GM12872 (cell line): ENCODE data around the gene CCDC146.

Experiments used
- TF ChIP-seq, protein P1 (sequence below): IDR thresholded peaks from 3 replicates; pipeline ENCODE4 v1.5.1; 2011; ENCODE audit warnings: low read depth, mild to moderate bottlenecking, low read length, moderate library complexity; ENCODE audit not compliant: insufficient read depth

CCDC146 gene

DNA sequence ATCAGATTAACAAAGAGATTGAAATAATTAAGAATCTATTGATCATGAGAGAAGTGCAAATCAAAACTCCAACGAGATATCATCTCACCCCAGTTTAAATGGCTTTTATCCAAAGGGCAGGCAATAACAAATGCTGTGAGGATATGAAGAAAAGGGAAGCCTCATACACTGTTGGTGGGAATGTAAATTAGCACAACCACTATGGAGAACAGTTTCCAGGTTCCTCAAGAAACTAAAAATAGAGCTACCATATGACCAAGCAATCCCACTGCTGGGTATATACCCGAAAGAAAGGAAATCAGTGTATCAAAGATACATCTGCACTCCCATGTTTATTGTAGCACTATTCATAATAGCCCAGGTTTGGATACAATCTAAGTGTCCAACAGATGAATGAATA lies 63.5 kb downstream of the CCDC146 start:
- TF ChIP-seq, protein P1, sequence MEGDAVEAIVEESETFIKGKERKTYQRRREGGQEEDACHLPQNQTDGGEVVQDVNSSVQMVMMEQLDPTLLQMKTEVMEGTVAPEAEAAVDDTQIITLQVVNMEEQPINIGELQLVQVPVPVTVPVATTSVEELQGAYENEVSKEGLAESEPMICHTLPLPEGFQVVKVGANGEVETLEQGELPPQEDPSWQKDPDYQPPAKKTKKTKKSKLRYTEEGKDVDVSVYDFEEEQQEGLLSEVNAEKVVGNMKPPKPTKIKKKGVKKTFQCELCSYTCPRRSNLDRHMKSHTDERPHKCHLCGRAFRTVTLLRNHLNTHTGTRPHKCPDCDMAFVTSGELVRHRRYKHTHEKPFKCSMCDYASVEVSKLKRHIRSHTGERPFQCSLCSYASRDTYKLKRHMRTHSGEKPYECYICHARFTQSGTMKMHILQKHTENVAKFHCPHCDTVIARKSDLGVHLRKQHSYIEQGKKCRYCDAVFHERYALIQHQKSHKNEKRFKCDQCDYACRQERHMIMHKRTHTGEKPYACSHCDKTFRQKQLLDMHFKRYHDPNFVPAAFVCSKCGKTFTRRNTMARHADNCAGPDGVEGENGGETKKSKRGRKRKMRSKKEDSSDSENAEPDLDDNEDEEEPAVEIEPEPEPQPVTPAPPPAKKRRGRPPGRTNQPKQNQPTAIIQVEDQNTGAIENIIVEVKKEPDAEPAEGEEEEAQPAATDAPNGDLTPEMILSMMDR, result no peak

DNA sequence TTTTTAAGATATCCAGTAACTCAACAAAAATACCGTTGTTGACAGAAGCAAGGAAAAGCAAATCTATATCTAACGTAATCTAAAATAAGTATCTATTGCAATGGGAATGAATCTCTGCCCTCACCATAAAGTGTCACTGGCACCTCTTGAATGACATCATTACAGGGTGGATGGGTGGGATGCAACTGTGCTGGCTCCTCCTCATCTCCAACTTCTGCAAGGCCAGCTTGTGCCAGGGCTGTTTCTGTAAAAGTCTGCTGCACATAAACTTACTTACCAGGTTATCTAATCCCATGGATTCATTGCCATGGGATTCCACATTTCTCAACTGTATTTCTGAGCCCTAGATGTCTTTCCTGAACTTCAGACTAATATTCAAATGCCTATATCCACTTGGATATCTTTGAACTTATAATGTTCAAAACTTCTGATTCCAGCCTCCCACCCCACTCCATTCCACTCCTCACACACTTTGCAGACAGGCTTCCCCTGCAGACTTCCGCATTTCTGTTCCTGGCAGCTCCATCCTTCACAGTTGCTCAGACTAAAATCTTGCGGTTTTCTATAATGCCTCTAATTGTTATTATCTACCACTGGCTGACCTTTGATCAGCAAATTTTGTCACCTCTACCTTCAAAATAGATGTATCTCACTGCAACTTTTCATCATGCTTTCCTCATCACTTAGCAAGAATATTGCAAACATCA lies 66.5 kb downstream of the CCDC146 start:
- TF ChIP-seq, protein P1, result no peak

DNA sequence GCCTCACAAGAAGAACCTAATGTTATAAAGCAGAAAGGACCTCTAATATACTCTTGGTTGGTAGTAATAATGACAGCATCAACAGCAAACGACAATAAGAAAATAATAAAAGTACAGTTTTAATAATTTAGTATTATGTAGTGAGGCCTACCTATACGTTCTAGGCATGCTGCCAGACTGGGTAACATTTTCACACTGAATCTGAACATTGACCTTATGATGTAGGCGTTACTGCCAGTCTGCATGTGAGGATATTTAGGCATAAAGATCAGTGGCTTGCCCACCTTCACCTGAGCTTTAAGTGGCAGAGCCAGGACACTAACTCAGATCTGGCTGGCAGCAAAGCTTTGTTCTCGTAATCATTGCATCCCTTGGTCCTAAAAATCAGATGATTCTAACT lies 74.7 kb downstream of the CCDC146 start:
- TF ChIP-seq, protein P1, result no peak

DNA sequence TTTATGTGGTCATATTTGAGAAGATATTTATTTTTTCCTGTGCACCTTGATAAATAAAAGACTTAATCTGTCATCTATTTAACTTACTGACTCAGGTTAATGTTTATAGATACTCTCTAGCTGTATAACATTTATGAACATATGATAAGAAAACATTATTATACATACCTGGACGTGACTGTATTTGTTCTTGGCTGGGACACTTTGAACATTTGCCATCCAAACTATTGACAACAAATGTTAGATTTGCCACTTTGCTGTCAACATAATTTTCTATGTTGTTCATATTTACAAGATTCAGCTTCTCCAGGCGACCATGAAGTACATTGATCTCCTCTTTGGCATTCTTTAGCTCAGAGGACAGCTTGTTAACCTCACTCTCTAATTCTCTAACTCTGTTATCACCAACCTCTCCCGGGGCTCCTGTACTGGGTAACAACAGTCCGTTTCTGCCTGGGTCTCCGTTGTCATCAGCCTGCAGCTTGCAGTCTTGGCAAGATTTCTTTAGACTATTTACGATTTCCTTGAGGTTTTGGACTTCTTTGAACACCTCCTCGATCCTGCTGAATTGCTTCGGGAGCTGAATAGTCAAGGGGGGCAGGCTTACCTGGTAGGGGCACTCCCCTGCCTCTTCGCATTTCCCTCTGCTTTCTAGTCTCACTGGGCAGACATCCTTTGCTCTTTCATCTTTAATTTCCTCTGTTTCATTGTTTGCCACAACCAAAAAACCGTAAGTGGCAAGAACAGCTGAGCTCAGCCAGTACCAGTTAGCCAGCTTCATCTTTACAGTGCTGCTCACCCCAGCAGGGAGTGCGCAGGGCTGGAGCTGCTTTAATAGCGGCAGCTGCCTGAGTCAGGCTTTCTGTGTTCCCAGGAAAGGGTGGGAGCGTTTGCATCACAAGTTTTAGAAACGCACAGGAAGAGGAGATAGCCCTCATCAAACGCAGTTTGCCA lies 76.9 kb downstream of the CCDC146 start, which contains the start of gene FGL2:
Gene FGL2 (minus strand): TSS at position 807 of the 954 bp plus-strand sequence. CDS start 26 bp downstream, at position 781.
- TF ChIP-seq, protein P1, result no peak

DNA sequence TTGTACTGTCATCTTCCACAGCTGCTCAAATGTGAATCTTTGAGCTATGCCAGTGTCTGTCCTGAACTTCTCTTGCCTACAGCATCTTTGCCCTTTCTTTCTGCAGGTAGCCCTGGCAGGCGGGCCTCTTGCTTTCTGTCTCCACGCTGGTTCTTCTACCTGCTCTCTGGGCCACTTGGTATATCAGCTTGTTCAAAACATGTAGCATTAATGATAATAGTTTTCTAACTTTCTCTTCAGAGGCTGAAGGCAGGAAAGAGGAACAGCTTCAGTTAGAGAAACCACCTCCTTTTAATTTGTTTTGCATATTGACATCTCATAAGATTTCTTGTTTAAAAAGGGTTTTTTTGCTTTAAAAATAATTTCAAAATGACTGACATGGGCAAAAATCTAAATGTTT lies 78.1 kb downstream of the CCDC146 start:
- TF ChIP-seq, protein P1, result no peak

DNA sequence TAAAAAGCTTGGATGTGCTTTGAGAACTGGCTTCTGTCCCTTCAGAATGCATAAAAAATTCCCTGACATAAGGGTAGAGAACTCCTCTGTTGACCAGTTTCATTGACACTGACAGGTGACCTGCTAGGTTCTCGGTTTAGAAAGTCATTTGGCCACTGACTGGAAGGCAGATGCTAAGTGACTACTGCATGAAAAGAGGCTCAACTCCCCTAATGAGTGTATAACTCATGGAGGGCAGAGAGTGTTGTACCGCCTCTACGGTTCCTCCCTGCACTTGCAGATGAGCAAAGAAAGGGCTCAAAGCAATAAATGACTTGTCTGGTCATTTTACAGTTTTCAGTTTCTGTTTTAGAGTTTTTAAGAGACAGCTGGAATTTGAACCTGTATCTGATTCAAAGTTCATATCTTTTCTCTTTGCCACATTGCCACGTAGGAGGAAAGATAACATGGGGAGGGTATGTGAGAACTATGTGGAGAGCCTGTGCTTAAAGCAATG lies 80.1 kb downstream of the CCDC146 start:
- TF ChIP-seq, protein P1, result peak; percentile 33; the same call in 2 of the 3 replicates

DNA sequence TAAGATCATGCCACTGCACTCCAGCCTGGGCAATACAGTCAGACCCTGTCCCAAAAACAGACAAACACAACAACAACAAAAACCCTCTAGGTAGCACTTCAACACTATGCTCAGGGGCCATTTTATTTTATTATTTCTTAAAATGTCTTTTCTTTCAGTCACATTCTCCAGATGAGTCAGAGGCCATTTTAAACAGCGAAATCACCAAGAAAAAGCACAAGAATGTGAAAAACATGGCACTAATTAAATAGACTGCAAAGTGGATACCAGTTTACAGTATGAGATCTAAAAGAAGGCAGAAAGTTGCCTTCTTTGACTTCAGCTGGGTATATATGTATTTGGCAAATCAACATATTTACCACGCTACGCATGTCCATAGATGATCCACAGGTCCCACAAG lies 83.3 kb downstream of the CCDC146 start:
- TF ChIP-seq, protein P1, result no peak
